ENCODE data around the gene SH3GL1. TPM values are rescaled to one million over a fixed set of nuclear protein-coding genes. Genes with fewer than 3 reads are reported as not detected.

The SH3GL1 gene
- total and polyA plus RNA-seq, 2 of the 4 experiments (the other 2 are of a cell fraction) = 28.1 to 138 TPM

GRCh38 chr19:4423416-4424126 is 23.2 kb upstream of the SH3GL1 start:
- H2BK15ac ChIP-seq (ENCODE audit: low read depth, low read length) = no peak overlapping the region
- H2BK5ac ChIP-seq (ENCODE audit: low read depth, low read length, poor library complexity, severe bottlenecking) = no peak overlapping the region
- H3K4me2 ChIP-seq (ENCODE audit: low read depth, low read length) = no peak overlapping the region
- H4K5ac ChIP-seq (ENCODE audit: low read depth, low read length) = no peak overlapping the region
- H2AFZ ChIP-seq (replicated peaks; ENCODE audit: low read length, poor library complexity) = no peak overlapping the region
- no peak overlapping the region for H3K14ac ChIP-seq (replicated peaks; ENCODE audit: low read depth, low read length)
- no peak overlapping the region for H3K4me3 ChIP-seq (ENCODE audit: insufficient read depth, low read depth, low read length)
- H2AK9ac ChIP-seq (replicated peaks; ENCODE audit: low read depth, low read length, poor library complexity) = peak overlapping the region; percentile 52
- no TSS peak for BruUV-seq (replicated peaks)
- no peak overlapping the region for H3K18ac ChIP-seq (ENCODE audit: low read depth, low read length)
- H4K8ac ChIP-seq (ENCODE audit: low read depth in 2 of 2, low read length in 2 of 2) = no peak overlapping the region
- no peak overlapping the region for H4K91ac ChIP-seq (ENCODE audit: insufficient read depth, low read depth, low read length)
- peaks cover 7% of the 10 kb centered on the region for H3K36me3 ChIP-seq (ENCODE audit: control insufficient read depth, insufficient read depth, low read length)
- no peak overlapping the region for H3K9ac ChIP-seq (ENCODE audit: low read depth, low read length)
- H2BK120ac ChIP-seq (ENCODE audit: low read depth, low read length) = no peak overlapping the region
- TF ChIP-seq NFE2L2 (IDR thresholded peaks at IDR 0.05; ENCODE audit: low read depth, low read length) (no peak), RFX5 (IDR thresholded peaks at IDR 0.05; ENCODE audit: low read depth, low read length) (no peak), SMC3 (IDR thresholded peaks at IDR 0.05; ENCODE audit: low read depth, low read length) (no peak), ELK1 (IDR thresholded peaks at IDR 0.05; ENCODE audit: borderline replicate concordance, low read depth, low read length) (no peak), CTCF (conservative IDR thresholded peaks at IDR 0.05; ENCODE audit: low read depth, low read length) (no peak), CHD1 (IDR thresholded peaks at IDR 0.05; ENCODE audit: low read depth, low read length) (no peak), USF2 (IDR thresholded peaks at IDR 0.05; ENCODE audit: low read depth, low read length) (no peak), RCOR1 (IDR thresholded peaks at IDR 0.05; ENCODE audit: insufficient replicate concordance, low read length) (no peak), BHLHE40 (IDR thresholded peaks at IDR 0.05; ENCODE audit: low read depth, low read length) (no peak), RAD21 (IDR thresholded peaks at IDR 0.05; ENCODE audit: low read length) (no peak), MAFK (IDR thresholded peaks at IDR 0.05; ENCODE audit: low read depth, low read length) (no peak), FOS (IDR thresholded peaks at IDR 0.05; ENCODE audit: low read depth, low read length) (no peak), POLR2A (IDR thresholded peaks at IDR 0.05; ENCODE audit: low read depth, low read length) (no peak), CEBPB (IDR thresholded peaks at IDR 0.05; ENCODE audit: low read depth, low read length) (no peak), MXI1 (IDR thresholded peaks at IDR 0.05; ENCODE audit: borderline replicate concordance, low read depth, low read length) (no peak), MAZ (IDR thresholded peaks at IDR 0.05; ENCODE audit: borderline replicate concordance, low read depth, low read length) (no peak)
- no peaks in the 10 kb centered on the region for H3K27me3 ChIP-seq (ENCODE audit: control insufficient read depth, insufficient read depth, low read length)
- no peak overlapping the region for H3K27ac ChIP-seq (ENCODE audit: insufficient read depth, low read length)
- POLR2A ChIA-PET (ENCODE audit: unreplicated experiment) = no interaction called here
- CTCF ChIA-PET = no interaction called here
- H2BK20ac ChIP-seq (ENCODE audit: low read depth, low read length) = no peak overlapping the region
- 0 out of 2 replicates have a peak, but pooled peaks cover 2% of the 10 kb centered on the region for H3K4me1 ChIP-seq (ENCODE audit: control insufficient read depth, insufficient read depth, low read length)
- no peaks in the 10 kb centered on the region; the same call in 1 of the 2 replicates for H4K20me1 ChIP-seq (ENCODE audit: insufficient read depth, low read length)
- ATAC-seq (ENCODE audit: low read depth) (no peak), DNase-seq (no peak)
- H3K79me1 ChIP-seq (ENCODE audit: low read depth in 1 of 2, low read length in 2 of 2) = peaks cover 23 to 29% of the 10 kb centered on the region in 2 experiments
- intact Hi-C loops (cut with micrococcal nuclease) (no loop called here), dilution Hi-C loops (cut with HindIII; ENCODE audit: low sequenced_read_pairs, unreplicated experiment) (no loop called here), in situ Hi-C loops (cut with MboI; ENCODE audit: low sequenced_read_pairs) (no loop called here)
- H3K56ac ChIP-seq (ENCODE audit: extremely low read depth, insufficient read depth, low read length) = no peak overlapping the region
- H2AK5ac ChIP-seq (ENCODE audit: low read depth, low read length) = no peak overlapping the region
- H3K4ac ChIP-seq (ENCODE audit: low read depth, low read length) = no peak overlapping the region
- H3K23ac ChIP-seq (ENCODE audit: low read depth, low read length) = no peak overlapping the region
- WGBS, 2 experiments (ENCODE audit: extremely low coverage in 2 of 2, insufficient read length in 1 of 2) = 96% methylated on average over 11 of the region's 16 CpGs; no CpG with 5 or more reads in 1 of the 2 experiments
- H3K9me3 ChIP-seq (ENCODE audit: control insufficient read depth, insufficient read depth, low read length) = no peaks in the 10 kb centered on the region
- H3K9me1 ChIP-seq (ENCODE audit: insufficient read depth, low read length) = 0 out of 2 replicates have a peak, but pooled peaks cover 7% of the 10 kb centered on the region

Data from IMR-90 (cell line).